Gastroesophageal sphincter (tissue), 3 donors: ENCODE results near the gene ATG16L1.

Source experiments
- POLR2A ChIP-seq, 2 donors: fragments of 450-650 bp; IDR thresholded peaks; one replicate each; pipeline ENCODE4 v1.6.1; 2017; ENCODE audit warnings: antibody characterized with exemption in 2 of 2, mild to moderate bottlenecking in 2 of 2, moderate library complexity in 1 of 2
- POLR2AphosphoS5 ChIP-seq: sonication (generic); formaldehyde crosslinking; IDR thresholded peaks from one replicate; pipeline ENCODE4 v1.6.1; 2017; ENCODE audit warnings: antibody characterized with exemption
- TF ChIP-seq, protein P1 (sequence below), 4 experiments: fragments of 200-600 bp in 2 of 4; fragments of 450-650 bp in 2 of 4; sonication (generic) in 1 of 4; IDR thresholded peaks; one replicate each; pipeline ENCODE4 v1.5.1; 2017 to 2019; ENCODE audit warnings: antibody characterized with exemption in 4 of 4, mild to moderate bottlenecking in 2 of 4, moderate library complexity in 2 of 4

- TF ChIP-seq POLR2AphosphoS5 = no peak
- TF ChIP-seq, protein P1, sequence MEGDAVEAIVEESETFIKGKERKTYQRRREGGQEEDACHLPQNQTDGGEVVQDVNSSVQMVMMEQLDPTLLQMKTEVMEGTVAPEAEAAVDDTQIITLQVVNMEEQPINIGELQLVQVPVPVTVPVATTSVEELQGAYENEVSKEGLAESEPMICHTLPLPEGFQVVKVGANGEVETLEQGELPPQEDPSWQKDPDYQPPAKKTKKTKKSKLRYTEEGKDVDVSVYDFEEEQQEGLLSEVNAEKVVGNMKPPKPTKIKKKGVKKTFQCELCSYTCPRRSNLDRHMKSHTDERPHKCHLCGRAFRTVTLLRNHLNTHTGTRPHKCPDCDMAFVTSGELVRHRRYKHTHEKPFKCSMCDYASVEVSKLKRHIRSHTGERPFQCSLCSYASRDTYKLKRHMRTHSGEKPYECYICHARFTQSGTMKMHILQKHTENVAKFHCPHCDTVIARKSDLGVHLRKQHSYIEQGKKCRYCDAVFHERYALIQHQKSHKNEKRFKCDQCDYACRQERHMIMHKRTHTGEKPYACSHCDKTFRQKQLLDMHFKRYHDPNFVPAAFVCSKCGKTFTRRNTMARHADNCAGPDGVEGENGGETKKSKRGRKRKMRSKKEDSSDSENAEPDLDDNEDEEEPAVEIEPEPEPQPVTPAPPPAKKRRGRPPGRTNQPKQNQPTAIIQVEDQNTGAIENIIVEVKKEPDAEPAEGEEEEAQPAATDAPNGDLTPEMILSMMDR (IDR thresholded peaks at IDR 0.05) = no peak
- no peak for TF ChIP-seq POLR2A (IDR thresholded peaks at IDR 0.05)
These were observed 86.6 kb downstream of the ATG16L1 start for GRCh38 chr2:233338046-233338445.
